ENCODE data around the gene HMGCR. TPM values are rescaled to one million over a fixed set of nuclear protein-coding genes. Genes with fewer than 3 reads are reported as not detected.

Gene HMGCR
- total and polyA plus RNA-seq, 2 donors (not counting 1 experiment from before 2014, with no cell fraction given) = 8.1 to 55.7 TPM

DNA sequence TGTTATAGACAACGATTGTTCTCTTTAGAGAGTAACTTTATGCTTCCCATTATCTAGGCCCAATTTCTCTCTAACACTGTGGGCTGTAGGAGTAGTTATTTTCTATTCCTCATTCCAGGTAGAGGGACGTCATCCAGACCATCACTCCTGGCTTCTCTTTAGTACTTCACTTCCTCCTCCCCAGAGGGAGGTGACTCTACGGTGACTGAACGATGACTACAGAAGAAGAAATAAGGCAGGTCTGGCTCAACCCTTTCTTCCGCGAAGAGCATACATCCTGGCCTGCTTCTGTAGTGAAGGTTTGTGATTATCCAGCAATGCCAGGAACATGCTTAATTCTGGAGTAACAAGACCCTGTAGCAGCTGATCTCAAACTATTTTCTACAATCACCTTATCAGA is 50.8 kb downstream of the HMGCR start:
- H3K4me3 Mint-ChIP-seq = no peak overlapping the region
- no peaks in the 10 kb centered on the region for H3K9me3 Mint-ChIP-seq (ENCODE audit: insufficient read depth)
- WGBS (ENCODE audit: insufficient coverage) = 87% methylated on average over 3 of the region's 6 CpGs
- no peak for DNase-seq
- H3K27me3 Mint-ChIP-seq = no peaks in the 10 kb centered on the region
- H3K27ac Mint-ChIP-seq = no peak overlapping the region
- no peak overlapping the region for H3K9ac ChIP-seq (ENCODE audit: low read length)
- H2AFZ ChIP-seq (ENCODE audit: insufficient read depth, low read depth, low read length, poor library complexity, severe bottlenecking) = no peak overlapping the region
- H3K27me3 ChIP-seq (replicated peaks in 1 of 4; ENCODE audit: control extremely low read depth in 1 of 4, control insufficient read depth in 3 of 4, insufficient read depth in 4 of 4, low read length in 3 of 4) = no peaks in the 10 kb centered on the region
- no peaks in the 10 kb centered on the region for H3K4me1 Mint-ChIP-seq
- no peak overlapping the region for H3K4me3 ChIP-seq (ENCODE audit: control extremely low read depth in 1 of 5, extremely low read depth in 1 of 5, insufficient read depth in 1 of 5, low read depth in 2 of 5, low read length in 4 of 5)
- H3K4me2 ChIP-seq (replicated peaks; ENCODE audit: low read depth, low read length, poor library complexity, severe bottlenecking) = no peak overlapping the region
- H4K20me1 ChIP-seq (ENCODE audit: control insufficient read depth, insufficient read depth, low read length, poor library complexity, severe bottlenecking) = no peaks in the 10 kb centered on the region
- ChIA-PET CTCF (no interaction called here), POLR2A (no interaction called here)
- H3K36me3 ChIP-seq (replicated peaks in 1 of 2; ENCODE audit: control extremely low read depth in 1 of 2, control insufficient read depth in 1 of 2, extremely low read depth in 1 of 2, insufficient read depth in 2 of 2, low read length in 1 of 2) = peaks cover 16 to 48% of the 10 kb centered on the region in 2 experiments
- ATAC-seq (ENCODE audit: low read depth) = no peak
- intact Hi-C loops (cut with micrococcal nuclease) = no loop called here
- no peaks in the 10 kb centered on the region for H3K9me3 ChIP-seq (ENCODE audit: control extremely low read depth in 1 of 3, control insufficient read depth in 2 of 3, insufficient read depth in 1 of 3, low read length in 2 of 3)
- H3K79me2 ChIP-seq (ENCODE audit: control insufficient read depth, insufficient read depth, low read length) = no peaks in the 10 kb centered on the region
- TF ChIP-seq EZH2 (IDR thresholded peaks at IDR 0.05; ENCODE audit: borderline replicate concordance, insufficient read depth, low read depth, low read length, poor library complexity, severe bottlenecking) (no peak), CTCF (IDR thresholded peaks at IDR 0.05) (no peak)
- no peak overlapping the region for H3K27ac ChIP-seq (ENCODE audit: low read length in 2 of 2)
- H3K4me1 ChIP-seq (ENCODE audit: control insufficient read depth in 2 of 2, insufficient read depth in 2 of 2, low read length in 2 of 2) = no peaks in the 10 kb centered on the region

DNA sequence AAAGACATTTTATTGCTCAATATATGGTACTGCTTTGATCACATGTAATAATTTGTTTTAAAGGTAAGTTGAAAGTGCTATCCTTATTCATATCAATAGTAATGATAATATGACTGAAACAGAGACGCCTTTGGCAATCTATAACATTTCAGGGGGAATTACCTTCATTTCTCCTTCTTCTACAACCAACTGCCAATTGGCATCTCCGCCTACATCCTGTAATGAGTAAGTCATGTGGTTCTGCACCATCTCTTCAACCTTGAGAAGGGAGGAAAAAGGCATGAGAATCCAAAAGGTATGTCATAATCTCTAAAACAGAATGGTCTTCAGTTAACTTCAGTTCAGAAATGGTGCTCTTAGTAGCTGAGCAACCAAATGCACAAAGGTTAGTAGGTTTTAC is 52.4 kb downstream of the HMGCR start:
- Histone ChIP-seq H3K27me3 (replicated peaks in 1 of 4; ENCODE audit: control extremely low read depth in 1 of 4, control insufficient read depth in 3 of 4, insufficient read depth in 4 of 4, low read length in 3 of 4) (no peaks in the 10 kb centered on the region), H4K20me1 (ENCODE audit: control insufficient read depth, insufficient read depth, low read length, poor library complexity, severe bottlenecking) (no peaks in the 10 kb centered on the region), H3K27ac (ENCODE audit: low read length in 2 of 2) (no peak overlapping the region), H3K4me3 (ENCODE audit: control extremely low read depth in 1 of 5, extremely low read depth in 1 of 5, insufficient read depth in 1 of 5, low read depth in 2 of 5, low read length in 4 of 5) (no peak overlapping the region), H3K9ac (ENCODE audit: low read length) (no peak overlapping the region), H3K9me3 (ENCODE audit: control extremely low read depth in 1 of 3, control insufficient read depth in 2 of 3, insufficient read depth in 1 of 3, low read length in 2 of 3) (no peaks in the 10 kb centered on the region), H2AFZ (ENCODE audit: insufficient read depth, low read depth, low read length, poor library complexity, severe bottlenecking) (no peak overlapping the region), H3K36me3 (replicated peaks in 1 of 2; ENCODE audit: control extremely low read depth in 1 of 2, control insufficient read depth in 1 of 2, extremely low read depth in 1 of 2, insufficient read depth in 2 of 2, low read length in 1 of 2) (peaks cover 11 to 45% of the 10 kb centered on the region in 2 experiments), H3K4me1 (ENCODE audit: control insufficient read depth in 2 of 2, insufficient read depth in 2 of 2, low read length in 2 of 2) (no peaks in the 10 kb centered on the region), H3K79me2 (ENCODE audit: control insufficient read depth, insufficient read depth, low read length) (no peaks in the 10 kb centered on the region), H3K4me2 (replicated peaks; ENCODE audit: low read depth, low read length, poor library complexity, severe bottlenecking) (no peak overlapping the region)
- no peaks in the 10 kb centered on the region for H3K4me1 Mint-ChIP-seq
- ChIA-PET CTCF (no interaction called here), POLR2A (no interaction called here)
- no peak for TF ChIP-seq CTCF (IDR thresholded peaks at IDR 0.05)
- TF ChIP-seq EZH2 (IDR thresholded peaks at IDR 0.05; ENCODE audit: borderline replicate concordance, insufficient read depth, low read depth, low read length, poor library complexity, severe bottlenecking) = no peak
- no peak for ATAC-seq (ENCODE audit: low read depth)
- H3K27me3 Mint-ChIP-seq = no peaks in the 10 kb centered on the region
- H3K4me3 Mint-ChIP-seq = no peak overlapping the region
- no CpG with 5 or more reads among the region's 2 CpGs for WGBS (ENCODE audit: insufficient coverage)
- DNase-seq = no peak
- no peak overlapping the region for H3K27ac Mint-ChIP-seq
- H3K9me3 Mint-ChIP-seq (ENCODE audit: insufficient read depth) = no peaks in the 10 kb centered on the region
- intact Hi-C loops (cut with micrococcal nuclease) = no loop called here

Data from B cell (primary cell).